SH-SY5Y (cell line): ENCODE measurements around the gene CLOCK.

Experiments used
- GATA2 ChIP-seq: IDR thresholded peaks from 2 replicates; pipeline ENCODE4 v1.6.1; 2011; ENCODE audit warnings: mild to moderate bottlenecking, low read depth, low read length
- GATA3 ChIP-seq: IDR thresholded peaks from 2 replicates; pipeline ENCODE4 v1.6.1; 2011; ENCODE audit warnings: low read depth, mild to moderate bottlenecking, low read length, moderate library complexity

DNA sequence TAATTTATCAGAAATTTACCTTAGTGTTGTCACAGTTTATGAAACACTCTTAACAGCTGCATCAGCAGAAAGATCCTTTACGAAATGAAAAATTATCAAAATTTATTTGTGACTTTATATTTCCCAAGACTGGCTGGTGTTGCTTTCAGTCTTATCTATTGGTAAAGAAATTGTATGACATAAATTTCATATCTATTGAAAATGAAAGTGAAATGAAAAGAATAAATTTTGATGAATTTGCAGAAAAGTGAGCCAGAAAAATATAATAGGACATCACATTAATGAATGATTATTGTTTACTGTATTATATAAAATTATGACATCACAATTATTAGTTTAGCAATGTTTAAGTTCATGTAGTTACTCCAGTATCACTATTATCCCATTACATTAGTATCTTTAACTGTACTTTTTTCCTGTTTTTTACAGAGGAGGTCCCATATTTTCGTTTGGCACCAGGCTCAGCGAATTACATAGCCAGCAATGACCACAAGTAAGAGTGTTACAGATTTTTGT lies 164.2 kb downstream of the CLOCK start:
- TF ChIP-seq GATA3 = no peak
- TF ChIP-seq GATA2 = no peak
